GM12872 (cell line): ENCODE results near the gene SELENOV.

ENCODE experiments used
- TF ChIP-seq, protein P1 (sequence below): IDR thresholded peaks from 3 replicates; pipeline ENCODE4 v1.5.1; 2011; ENCODE audit warnings: low read depth, mild to moderate bottlenecking, low read length, moderate library complexity; ENCODE audit not compliant: insufficient read depth

The SELENOV gene

DNA sequence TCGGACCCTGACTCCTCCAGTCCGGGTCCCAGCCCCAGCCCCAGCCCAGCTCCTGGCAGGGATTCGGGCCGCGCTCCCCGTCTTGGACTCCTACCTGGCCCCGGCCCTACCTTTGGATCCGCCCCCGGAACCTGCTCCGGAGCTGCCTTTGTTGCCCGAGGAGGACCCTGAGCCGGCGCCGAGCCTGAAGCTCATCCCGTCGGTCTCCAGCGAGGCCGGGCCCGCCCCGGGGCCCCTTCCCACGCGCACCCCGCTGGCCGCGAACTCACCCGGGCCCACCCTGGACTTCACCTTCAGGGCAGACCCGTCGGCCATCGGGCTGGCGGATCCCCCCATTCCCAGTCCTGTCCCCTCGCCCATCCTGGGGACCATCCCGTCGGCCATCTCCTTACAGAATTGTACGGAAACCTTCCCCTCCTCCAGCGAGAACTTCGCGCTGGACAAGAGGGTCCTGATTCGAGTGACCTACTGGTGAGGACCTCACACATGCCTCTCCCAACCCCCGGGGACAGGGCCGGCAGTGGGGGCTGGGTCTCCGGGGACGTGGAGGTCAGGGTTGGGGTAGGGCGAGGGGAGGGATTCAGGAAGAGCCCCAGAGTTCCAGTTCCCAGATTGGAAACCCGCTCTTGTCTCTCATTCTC, 732 bp downstream of the SELENOV start:
- TF ChIP-seq, protein P1, sequence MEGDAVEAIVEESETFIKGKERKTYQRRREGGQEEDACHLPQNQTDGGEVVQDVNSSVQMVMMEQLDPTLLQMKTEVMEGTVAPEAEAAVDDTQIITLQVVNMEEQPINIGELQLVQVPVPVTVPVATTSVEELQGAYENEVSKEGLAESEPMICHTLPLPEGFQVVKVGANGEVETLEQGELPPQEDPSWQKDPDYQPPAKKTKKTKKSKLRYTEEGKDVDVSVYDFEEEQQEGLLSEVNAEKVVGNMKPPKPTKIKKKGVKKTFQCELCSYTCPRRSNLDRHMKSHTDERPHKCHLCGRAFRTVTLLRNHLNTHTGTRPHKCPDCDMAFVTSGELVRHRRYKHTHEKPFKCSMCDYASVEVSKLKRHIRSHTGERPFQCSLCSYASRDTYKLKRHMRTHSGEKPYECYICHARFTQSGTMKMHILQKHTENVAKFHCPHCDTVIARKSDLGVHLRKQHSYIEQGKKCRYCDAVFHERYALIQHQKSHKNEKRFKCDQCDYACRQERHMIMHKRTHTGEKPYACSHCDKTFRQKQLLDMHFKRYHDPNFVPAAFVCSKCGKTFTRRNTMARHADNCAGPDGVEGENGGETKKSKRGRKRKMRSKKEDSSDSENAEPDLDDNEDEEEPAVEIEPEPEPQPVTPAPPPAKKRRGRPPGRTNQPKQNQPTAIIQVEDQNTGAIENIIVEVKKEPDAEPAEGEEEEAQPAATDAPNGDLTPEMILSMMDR, result no peak

GRCh38 chr19:39516270-39516669, 1.3 kb downstream of the SELENOV start:
- TF ChIP-seq, protein P1, result no peak

GRCh38 chr19:39517432-39517831, 2.5 kb downstream of the SELENOV start:
- TF ChIP-seq, protein P1, result no peak

DNA sequence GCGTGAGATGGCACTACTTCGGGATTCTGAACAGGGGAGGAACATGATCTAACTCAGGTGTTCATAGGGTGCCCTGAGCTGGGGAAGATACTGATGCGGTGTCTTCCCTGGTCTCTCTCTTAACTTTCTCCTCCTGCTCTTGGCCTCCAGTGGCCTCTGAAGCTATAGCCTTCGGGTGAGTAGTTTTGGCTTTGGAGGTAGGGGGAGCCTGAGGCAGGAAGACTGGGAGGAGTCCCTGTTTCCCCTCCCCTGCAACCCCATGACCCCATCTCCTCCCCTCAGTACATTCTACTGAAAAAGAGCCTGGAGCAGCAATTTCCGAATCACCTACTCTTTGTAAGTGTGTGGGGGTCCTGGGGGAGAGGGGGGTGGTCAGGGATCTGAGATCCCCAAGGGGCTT, 3.5 kb downstream of the SELENOV start:
- TF ChIP-seq, protein P1, result no peak

DNA sequence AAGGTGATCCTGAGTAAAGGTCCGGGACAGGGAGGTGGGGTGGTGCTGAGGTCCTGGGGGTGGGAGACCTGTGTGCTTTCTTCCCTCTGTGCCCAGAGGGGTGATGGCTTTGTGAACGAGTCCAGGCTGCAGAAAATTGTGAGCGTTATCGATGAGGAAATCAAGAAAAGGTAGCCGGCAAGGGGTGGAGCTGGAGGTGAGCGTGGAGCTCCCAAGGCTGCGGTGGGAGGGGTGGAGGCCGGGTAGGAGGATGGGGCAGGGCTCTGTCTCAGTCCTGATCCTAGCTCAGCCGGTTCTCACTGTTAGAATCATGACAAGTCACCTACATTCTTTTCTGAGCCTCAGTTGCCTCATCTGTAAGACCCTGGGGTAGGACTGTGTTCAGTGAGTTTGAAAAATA, 4.0 kb downstream of the SELENOV start:
- TF ChIP-seq, protein P1, result no peak

DNA sequence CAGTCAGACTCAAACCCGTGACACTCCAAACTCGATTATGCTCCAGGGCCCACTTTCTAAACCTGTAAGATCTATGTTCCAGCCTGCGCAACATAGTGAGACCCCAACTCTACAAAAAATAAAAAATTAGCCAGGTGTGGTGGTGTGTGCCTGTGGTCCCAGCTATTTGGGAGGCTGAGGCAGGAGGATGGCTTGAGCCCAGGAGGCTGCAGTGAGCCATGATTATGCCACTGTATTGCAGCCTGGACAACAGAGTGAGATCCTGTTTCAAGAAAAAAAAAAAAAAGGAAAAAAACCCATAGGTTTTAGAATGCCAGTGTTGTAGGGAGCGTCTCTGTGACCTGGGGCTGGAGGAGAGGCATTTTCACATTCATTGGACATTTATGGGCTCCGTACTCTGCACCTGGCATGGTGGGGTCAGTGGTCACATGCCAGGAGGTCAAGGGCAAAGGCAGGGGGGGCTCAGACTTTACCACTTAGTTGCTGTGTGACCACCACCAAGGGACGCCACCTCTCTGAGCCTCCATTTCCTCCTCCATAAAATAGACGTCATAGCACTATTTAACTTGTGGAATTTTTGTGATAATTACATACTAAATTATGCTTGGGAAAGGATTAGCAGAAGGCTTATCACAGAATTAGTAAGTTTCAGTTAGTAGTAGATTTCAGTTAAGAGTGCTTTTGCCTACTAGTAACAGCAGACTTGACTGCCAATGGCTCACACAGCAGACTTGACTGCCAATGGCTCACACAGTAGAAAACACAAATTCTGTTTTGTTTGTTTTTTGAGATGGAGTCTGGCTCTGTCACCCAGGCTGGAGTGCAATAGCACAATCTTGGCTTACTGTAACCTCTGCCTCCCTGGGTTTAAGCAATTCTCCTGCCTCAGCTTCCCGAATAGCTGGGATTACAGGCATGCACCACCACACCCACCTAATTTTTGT, 5.9 kb downstream of the SELENOV start:
- TF ChIP-seq, protein P1, result no peak

- TF ChIP-seq, protein P1, result no peak
These were observed 9.6 kb downstream of the SELENOV start for GRCh38 chr19:39524495-39524894.
